ENCODE results near the gene ARHGAP18. TPM values are rescaled to one million over a fixed set of nuclear protein-coding genes. Genes with fewer than 3 reads are reported as not detected.

The ARHGAP18 gene
- total and polyA plus RNA-seq, 2 of the 13 experiments (the other 11 are each of a cell fraction or from before 2014, with no cell fraction given) = 58.2 to 115 TPM

GRCh38 chr6:129695373-129696027 lies 14.5 kb downstream of the ARHGAP18 start (continued):
- TF ChIP-seq SKI (IDR thresholded peaks at IDR 0.05; ENCODE audit: partially characterized antibody) = no peak
- TF ChIP-seq PRPF4 (IDR thresholded peaks at IDR 0.05; ENCODE audit: low read depth, low read length, poor library complexity, severe bottlenecking) = no peak
- no peak for TF ChIP-seq GZF1 (CRISPR knock-in tag; IDR thresholded peaks at IDR 0.05)
- TF ChIP-seq GATAD2A (CRISPR knock-in tag; IDR thresholded peaks at IDR 0.05) = peak; percentile 82
- TF ChIP-seq ZNF407 (CRISPR knock-in tag; IDR thresholded peaks at IDR 0.05; ENCODE audit: not compliant biosample characterization) = no peak
- 0 out of 2 replicates have a peak, but pooled peaks have one; percentile 39 for TF ChIP-seq ZBTB3 (CRISPR knock-in tag; IDR thresholded peaks at IDR 0.05; ENCODE audit: borderline replicate concordance, low read depth)
- TF ChIP-seq GATAD1 (CRISPR knock-in tag; IDR thresholded peaks at IDR 0.05) = peak; percentile 43; the same call in 1 of the 2 replicates
- no peak for TF ChIP-seq ZEB1 (IDR thresholded peaks at IDR 0.05; ENCODE audit: insufficient replicate concordance, low read depth)
- no peak for TF ChIP-seq ZNF484 (CRISPR knock-in tag; IDR thresholded peaks at IDR 0.05; ENCODE audit: borderline replicate concordance, low read depth)
- no peak for TF ChIP-seq ZNF280B (CRISPR knock-in tag; IDR thresholded peaks at IDR 0.05; ENCODE audit: borderline replicate concordance)
- TF ChIP-seq ZNF446 (CRISPR knock-in tag; IDR thresholded peaks at IDR 0.05) = no peak
- no peak for TF ChIP-seq ZNF574 (CRISPR knock-in tag; IDR thresholded peaks at IDR 0.05)
- no peak for TF ChIP-seq KLF6 (CRISPR knock-in tag; IDR thresholded peaks at IDR 0.05)
- no peak for TF ChIP-seq ZUFSP (CRISPR knock-in tag; IDR thresholded peaks at IDR 0.05; ENCODE audit: borderline replicate concordance)
- TF ChIP-seq ZNF225 (CRISPR knock-in tag; IDR thresholded peaks at IDR 0.05) = no peak
